GM21447 (cell line): ENCODE results near the gene COX11.
A peak's percentile ranks its signal among the peaks of the same experiment; 100 is the strongest.

Experiments used
- ATAC-seq: cut with Tn5 transposase; IDR thresholded peaks from one replicate; pipeline ENCODE4 v1.9.1; 2021; ENCODE audit not compliant: unreplicated experiment

Gene COX11

DNA sequence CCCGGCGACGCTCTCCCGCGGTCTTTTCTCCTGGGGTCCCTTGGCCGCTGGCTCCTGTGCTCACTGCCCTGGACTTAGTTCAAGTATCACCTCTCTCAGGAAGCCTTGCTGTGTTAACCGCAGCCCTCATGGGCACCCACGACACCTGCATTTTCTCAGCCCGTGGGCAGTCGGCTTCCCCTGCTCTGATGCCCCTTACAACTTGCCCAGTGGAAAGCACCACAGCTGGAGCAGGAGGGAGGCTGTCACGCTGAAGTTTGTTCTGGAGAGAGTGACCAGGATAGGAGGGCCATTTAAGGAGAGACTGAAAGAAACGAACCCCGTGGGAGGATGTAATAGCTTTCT is 506 bp upstream of the COX11 start:
- peak; percentile 34 for ATAC-seq

DNA sequence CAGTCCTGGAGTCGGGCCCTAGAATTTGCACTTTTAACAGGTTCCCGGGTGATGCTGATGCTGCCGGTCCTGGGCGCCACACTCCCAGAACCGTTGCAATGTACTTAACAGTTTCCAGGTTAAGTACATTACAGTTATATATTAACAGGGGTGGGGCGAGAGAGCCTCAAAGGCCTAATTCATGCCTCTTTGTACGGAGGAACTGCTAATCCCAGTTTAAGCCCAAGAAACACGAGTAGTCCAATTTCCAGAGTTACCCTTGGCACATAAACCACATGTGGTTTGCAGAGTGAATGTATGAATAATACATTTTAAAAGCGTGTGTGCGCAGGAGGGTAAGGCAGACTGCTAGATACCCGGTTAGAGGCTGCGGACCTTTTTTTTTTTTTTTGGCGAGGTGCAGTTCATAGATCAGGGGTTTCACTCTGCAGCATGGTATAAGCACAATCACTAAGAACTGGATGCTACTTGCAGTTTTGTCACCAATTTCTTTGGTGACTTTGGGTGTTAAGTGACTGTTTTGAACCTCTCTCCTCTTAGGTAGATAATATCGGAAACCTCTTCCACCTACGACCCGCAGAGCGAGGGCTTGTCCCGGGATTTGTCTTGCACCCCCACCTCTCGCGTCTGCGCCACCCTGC is 713 bp downstream of the COX11 start:
- ATAC-seq: peak; percentile 27

DNA sequence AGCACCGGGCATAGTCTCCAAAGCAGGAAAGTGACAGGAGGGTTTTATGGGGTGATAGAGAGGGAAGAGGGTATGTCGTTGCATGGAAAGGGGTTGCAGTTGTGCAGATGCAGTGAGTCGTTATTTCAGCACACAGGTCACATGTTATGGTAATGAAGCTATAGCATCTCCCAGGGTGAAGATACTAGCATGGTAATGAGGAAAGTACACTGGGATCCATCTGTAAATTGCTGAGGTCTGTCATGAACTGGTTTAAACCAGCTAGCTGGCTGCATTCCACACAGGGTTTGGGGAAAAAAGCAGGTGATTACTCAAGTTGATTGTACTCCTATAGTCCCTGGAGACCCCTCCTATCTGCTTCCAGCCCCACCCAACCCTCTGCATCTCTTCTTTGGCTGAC is 11.7 kb downstream of the COX11 start:
- no peak for ATAC-seq

DNA sequence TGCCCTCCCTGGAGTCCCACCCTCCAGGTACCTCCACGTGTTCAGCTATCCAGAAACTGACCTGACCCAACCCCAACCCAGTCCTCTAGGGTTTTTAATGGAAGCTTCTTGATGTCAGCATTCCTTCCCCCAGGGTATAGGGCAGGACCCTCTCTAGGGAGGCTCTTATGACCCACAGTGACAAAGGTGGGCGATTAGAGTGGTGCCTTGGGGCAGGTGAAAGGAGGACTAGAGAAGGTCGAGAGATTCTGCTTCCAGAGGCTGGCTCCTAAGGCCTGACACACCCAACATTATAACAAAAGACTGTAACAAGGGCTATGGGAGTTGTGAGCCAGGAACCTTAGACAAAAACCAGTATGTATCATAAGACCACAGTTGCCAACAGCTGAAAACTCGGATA is 17.2 kb downstream of the COX11 start:
- ATAC-seq: no peak

DNA sequence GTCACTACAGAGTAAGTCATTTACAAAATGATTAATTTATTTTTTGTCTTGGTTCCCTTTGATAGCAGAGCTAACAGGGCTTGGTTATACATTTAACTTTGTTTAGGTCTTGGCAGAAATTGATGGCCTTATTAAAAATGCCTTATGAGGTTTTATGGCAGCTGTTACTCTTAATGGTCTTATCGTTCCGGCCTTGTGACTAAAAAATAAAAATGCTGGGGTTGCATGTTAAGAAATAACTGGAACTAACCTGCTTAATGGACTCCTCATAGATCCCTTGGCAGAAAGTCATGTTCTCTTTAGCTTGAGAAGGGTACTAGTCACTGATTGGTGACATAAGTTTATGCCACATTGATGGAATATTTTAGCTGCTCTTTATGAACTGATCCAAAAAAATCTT is 18.3 kb downstream of the COX11 start:
- no peak for ATAC-seq

DNA sequence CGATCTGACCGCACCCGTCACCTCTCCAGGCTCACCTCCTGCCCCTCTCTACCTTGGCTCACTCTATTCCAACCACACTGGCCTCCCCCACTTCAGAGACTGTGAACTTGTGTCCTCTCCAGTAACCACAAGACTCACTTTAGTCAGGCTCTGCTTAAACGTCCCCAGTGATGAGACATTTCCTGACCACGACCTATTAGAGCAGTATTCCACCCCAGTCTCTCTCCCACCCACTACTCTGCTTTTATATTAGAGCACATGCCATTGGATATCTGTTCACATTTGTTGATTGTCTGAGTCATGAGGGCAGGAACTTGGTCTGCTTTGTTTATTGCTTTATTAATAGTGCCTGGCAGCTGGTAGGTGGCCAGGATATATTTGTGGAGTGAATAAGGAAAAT is 20.1 kb downstream of the COX11 start:
- ATAC-seq: no peak

DNA sequence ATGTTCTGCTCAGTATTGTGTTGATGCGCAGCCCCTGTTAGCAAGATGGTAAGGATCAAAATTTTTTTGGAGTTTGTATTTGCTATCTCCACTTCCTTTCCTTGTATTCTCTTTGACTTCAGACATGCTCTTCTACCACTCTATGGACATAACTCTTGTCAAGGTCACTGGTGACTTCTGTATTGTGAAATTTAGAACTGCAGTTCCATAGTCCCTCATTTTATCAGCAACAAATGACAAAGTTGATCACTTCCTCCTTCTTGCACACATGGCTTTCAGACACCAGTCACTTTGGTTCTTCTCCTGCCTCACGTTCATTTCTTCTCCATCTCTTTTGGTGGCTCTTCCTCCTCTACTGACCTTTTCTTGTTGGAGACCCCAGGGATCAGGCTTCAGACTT is 21.1 kb downstream of the COX11 start:
- no peak for ATAC-seq

DNA sequence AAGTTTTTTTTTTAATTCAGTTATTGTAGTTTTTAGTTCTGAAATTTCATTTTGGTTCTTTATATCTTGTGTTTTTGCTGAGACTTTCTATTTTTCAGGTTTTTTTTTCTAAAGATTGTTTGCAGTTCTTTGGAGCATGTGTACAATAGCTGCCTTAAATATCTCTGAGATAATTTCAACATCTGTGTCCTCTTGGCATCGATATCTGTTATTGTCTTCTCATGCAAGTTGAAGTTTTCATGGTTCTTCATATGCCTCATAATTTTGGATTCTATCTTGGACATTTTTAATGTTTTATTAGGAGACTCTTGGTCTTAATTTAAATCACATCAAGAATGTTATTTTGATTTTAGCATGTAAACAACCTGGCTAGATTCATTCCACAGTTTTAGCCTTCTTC is 22.8 kb downstream of the COX11 start:
- no peak for ATAC-seq

DNA sequence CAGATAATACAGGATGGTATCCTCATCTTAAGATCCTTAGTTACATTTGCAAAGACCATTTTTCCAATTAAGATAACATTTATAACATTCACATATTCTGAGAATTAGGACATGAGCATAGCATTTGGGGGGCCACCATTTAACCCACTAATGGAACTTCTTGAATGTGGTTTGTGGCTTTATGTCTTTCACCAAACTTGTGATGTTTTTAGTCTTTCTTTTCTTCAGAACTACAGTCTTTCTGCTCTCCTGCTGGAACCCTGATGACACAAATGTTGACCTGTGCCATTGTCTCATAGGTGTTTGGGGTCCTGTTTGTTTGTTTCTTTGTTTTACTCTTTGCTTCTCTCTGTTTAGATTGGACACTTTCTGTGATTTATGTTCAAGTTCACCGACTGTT is 23.2 kb downstream of the COX11 start:
- ATAC-seq: no peak

DNA sequence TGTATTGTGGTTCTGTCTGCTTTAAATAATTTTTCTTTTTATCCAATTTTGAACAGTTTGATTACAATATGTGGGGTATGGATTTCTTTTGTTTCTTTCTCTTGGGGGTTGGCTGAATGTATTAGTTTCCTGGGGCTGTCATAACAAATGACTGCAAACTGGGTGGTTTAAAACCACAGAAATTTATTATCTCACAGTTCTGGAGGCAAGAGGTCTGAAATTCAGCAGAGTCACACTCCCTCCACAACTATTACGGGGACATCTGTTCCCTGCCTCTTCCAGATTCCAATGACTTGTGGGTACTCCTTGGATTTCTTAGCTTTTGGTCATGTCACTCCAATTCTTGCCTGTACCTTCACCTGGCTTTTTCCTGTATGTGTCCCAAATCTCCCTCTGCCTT is 23.7 kb downstream of the COX11 start:
- no peak for ATAC-seq

DNA sequence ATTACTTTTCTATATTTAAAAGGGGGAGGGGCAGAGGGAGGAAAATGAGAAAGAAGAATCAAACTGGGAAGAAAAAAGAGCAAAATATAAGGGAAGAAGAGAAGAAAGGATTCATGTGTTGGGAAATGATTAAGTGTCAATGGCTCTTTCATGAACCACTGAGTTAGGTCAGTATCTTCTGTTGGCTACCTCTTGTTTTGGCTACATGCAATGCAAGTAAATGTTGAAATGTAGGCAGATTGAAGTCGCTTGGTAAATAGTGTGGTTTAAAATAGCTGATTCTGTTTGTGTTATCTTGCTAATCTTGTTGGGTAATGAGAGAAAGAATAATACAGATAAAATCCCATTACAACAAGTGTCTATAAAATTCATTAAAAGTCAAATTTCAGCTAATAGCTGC is 27.2 kb downstream of the COX11 start:
- no peak for ATAC-seq

DNA sequence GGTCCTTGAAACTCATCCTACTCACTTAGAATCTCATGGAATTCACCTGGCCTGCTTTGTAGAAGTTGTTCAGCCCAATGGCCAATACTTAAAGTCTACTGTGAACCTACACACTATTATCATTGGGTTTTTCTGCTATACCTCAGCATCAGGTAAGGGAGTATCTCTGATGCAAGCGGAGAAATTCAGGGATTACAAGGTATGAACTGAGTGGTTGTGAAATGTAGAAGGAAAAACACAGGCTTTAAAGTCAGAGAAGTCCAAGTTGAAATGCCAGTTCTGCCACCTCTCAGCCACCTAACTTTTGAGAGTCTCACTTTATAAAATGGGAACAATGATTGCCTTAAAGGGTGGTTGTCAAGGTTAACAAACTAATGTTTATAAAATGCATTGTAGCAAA is 31.0 kb downstream of the COX11 start:
- ATAC-seq: no peak

DNA sequence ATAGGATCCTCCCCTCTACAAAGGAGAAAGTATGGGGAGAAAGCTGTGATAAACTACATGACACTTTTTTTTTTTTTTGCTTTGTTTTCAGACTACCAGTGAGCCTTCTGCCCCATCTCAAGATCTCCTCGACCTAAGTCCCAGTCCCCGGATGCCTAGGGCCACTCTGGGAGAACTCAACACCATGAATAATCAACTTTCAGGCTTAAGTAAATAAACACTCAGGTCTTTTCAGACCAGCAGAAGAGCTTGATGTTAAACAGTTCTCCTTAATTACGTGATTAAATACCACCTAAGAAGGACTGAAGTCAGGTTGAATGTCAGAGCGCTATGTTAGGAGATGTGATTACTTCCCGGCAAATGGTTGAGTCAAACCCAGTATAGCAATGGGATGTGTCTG is 31.4 kb downstream of the COX11 start:
- ATAC-seq: no peak

DNA sequence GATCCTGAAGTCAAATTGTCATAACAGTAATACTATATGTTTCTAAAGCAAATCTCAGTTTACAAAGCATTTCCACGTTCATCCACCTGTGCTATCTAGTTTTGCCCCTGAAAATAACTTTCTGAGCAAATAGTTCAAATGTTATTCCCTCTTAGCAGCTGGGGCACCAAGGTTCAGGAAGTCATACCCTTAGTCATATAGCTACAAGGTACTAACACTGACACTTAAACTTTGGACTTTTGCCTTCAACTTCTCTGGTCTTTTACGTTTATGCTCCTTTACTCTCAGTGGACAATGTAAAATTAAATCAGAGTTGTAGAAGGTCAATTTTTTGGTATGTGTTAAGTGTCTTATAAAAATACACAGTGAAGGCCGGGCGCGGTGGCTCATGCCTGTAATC is 33.0 kb downstream of the COX11 start:
- no peak for ATAC-seq

DNA sequence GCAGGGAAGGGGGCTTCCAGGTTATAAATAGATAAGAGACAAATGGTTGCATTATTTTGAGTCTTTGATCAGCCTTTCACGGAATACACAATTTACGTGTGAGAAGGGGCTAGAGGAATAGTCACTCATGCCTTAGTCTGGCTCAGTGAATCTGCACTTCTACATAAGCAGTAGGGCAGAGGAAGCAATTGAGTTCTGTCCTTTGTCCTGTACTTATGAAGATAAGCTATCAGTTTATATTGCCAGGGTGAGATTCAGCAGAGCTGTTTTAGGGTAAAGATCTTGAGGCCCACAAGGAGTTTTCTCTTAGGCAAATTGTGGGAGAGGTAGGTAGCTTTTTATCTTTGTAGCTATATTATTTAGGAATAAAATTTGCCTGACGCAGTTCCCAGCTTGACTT is 34.5 kb downstream of the COX11 start:
- no peak for ATAC-seq

DNA sequence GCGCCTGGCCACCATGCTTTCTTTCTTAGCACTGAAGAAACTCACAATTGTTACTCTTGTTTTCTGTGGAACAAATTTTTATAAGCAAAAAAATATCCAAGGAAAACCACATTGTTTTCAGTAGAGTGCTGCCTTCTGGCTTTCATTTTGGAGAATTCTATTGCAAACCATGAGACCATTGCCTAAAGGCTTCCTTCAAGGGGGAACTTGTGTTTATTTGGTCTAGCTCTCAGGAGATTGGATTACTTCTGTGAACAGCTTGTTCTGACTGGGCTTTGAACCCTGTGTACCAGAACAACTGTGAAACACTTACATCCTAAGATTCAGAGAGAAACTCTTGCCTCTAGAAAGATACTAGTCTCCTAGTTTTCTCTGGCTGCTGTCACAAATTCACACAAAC is 35.7 kb downstream of the COX11 start:
- ATAC-seq: no peak

DNA sequence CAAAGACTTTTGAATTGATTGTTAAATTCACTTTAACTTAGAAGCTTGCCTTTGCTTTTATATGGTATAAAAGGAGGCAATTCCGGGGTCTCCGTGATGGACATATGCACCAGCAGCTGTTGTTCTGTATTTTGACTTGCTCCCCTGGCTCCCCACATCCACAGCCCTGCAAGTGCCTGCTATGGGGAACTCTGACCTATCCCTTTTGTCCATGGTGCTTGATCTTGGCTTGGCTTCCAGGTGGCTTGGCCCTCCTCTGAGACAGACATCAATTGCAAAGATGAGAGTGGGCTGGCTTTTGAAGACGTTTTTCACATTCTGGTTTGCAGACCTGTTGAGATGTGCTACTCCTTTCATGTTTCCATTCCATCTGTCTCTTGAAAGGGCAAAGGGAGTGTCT is 40.9 kb downstream of the COX11 start:
- no peak for ATAC-seq

DNA sequence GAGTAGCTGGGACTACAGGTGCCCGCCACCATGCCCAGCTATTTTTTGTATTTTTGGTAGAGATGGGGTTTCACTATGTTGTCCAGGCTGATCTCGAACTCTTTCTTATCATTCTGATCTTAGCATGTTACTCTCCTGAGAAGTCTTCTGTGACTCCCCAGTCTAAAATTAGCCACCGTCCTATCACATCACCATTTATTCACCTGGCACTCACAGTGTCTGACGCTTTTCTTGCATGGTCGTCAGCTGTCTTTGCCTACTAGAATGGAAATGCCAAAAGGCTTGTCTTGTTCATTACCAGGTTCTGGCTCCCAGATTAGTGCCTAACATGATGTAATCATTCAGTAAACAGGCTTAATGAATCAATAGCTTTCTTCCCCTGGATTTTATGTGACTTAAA is 44.0 kb downstream of the COX11 start:
- ATAC-seq: no peak

DNA sequence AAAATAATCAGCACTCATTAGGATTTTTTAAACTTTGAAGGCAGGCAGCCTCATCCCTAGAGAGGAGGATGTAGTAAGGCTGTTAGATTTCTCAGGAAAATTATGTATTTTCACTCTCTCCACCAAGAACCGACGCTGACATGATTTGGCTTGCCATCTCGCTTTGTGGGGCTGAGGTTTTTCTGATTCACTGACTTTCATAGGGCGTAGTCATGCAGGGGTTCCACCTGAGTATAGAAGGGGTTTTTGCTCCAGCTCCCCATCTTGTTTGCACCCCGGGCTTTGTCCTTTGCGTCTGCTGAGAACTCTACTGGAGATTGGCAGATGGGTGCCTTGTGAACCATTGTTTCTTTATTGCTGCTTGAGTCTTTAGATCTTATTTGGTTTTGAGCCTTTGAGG is 47.6 kb downstream of the COX11 start:
- no peak for ATAC-seq

DNA sequence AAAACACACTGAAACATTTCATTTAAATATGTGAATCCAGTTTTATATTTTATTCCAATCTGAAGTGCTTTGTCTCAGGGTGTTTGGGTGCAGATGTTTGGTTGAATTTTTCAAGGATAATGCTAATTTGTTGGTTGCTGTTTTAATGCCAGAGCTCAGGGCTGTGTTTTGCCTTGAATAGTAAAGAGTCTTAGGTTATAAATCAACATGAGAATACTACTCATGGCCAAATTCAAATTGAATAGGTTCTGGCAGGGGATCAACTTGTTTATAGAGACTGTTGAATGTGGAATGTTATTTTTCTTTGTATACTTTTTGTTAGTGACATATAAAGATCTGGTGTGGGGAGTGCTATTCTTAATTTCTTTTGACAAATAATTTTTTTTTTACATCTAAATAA is 49.0 kb downstream of the COX11 start:
- no peak for ATAC-seq

DNA sequence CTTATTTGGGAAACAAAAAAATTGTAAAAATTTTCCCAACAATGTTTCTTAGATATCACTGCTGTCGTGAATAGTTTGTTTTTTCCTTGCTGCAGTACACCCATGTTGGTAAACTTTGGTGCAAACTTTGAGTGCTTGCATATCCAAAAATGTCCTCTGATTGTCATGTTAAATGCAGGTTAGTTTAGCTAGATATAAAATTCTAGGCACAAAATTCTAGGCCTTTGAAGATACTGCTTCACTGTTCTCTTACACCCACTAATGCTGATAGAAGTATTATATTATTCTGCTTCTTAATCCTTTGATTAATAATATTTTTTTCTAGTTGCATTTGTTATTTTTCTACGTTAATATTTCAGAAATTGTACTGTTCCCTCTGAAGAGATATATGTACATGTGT is 51.7 kb downstream of the COX11 start:
- no peak for ATAC-seq
